ENCODE results near the gene RAB5A. TPM values are rescaled to one million over a fixed set of nuclear protein-coding genes. Genes with fewer than 3 reads are reported as not detected.

RAB5A gene
- total RNA-seq, 1 experiment from 2014 or later, result 49.7 TPM

DNA sequence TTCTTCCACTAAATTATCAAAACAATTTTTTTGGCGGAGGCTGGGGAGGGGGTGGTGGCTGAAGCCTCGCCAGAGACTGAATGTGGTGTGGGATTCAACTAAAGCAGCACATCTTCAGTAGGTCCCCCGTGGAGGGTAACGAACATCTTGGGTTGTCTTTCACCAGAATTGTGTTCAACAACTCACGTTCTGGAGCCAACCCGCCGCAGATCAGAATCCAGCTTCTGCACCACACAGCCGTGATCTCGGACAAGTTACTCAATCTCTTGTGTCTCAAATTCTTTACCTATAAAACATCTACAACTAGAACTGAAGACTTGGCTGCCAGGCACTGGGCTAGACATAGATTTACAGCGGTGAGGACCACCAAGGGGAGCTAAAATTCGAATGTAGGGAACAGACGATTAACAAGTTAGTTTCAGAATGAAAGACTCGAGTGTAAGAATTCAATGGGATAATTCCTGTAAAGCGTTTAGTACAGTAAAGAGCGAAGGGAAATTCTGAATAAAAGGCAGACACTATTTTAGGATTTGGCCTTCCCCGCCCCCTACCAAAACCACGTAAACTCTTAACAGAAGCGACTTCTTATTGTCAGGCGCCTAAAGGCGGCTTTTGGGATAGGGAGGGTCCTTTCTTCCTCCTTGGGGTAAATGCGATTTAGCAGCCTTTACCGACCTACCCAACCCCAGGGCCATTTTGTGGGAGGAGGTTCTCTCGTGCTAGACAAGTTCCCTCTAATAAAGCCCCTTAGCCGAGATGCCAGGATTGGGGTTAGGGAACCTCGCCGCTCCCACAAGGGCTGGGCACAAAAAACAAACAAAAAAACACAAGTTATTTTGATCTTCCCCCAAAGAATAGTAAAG lies 697 bp upstream of the RAB5A start:
- peaks cover 7% of the 10 kb centered on the region for H3K4me1 ChIP-seq (ENCODE audit: insufficient read depth, low read length, poor library complexity, severe bottlenecking)
- peak overlapping the region; percentile 93 for H3K27ac ChIP-seq (ENCODE audit: low read depth, low read length, poor library complexity, severe bottlenecking)
- no peaks in the 10 kb centered on the region for H3K27me3 ChIP-seq (replicated peaks; ENCODE audit: insufficient read depth, low read depth, low read length, poor library complexity)
- H3K4me3 ChIP-seq (ENCODE audit: low read depth, low read length, poor library complexity, severe bottlenecking), result peak overlapping the region; percentile 90
- H3K9me3 ChIP-seq (ENCODE audit: low read depth, low read length, poor library complexity, severe bottlenecking), result no peaks in the 10 kb centered on the region
- POLR2A ChIA-PET (ENCODE audit: low non-redundant PET), result no interaction called here
- BruUV-seq (replicated peaks), result TSS peak; percentile 96
- peak; percentile 3 for DNase-seq (ENCODE audit: low spot score)
- peaks cover 8% of the 10 kb centered on the region for H3K36me3 ChIP-seq (ENCODE audit: insufficient read depth, low read length, poor library complexity, severe bottlenecking)
- CTCF ChIA-PET, result no interaction called here
- TF ChIP-seq, protein P1, sequence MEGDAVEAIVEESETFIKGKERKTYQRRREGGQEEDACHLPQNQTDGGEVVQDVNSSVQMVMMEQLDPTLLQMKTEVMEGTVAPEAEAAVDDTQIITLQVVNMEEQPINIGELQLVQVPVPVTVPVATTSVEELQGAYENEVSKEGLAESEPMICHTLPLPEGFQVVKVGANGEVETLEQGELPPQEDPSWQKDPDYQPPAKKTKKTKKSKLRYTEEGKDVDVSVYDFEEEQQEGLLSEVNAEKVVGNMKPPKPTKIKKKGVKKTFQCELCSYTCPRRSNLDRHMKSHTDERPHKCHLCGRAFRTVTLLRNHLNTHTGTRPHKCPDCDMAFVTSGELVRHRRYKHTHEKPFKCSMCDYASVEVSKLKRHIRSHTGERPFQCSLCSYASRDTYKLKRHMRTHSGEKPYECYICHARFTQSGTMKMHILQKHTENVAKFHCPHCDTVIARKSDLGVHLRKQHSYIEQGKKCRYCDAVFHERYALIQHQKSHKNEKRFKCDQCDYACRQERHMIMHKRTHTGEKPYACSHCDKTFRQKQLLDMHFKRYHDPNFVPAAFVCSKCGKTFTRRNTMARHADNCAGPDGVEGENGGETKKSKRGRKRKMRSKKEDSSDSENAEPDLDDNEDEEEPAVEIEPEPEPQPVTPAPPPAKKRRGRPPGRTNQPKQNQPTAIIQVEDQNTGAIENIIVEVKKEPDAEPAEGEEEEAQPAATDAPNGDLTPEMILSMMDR (conservative IDR thresholded peaks at IDR 0.05; ENCODE audit: low read depth, low read length), result no peak
- no peak for TF ChIP-seq EZH2 (IDR thresholded peaks at IDR 0.05; ENCODE audit: borderline replicate concordance, low read depth, low read length, poor library complexity, severe bottlenecking)
- intact Hi-C loops (cut with micrococcal nuclease; ENCODE audit: unreplicated experiment), result loop anchor here (2.0 to 5.0 kb wide), 2 partner anchors 57 to 96 kb away; partner anchors contain the start of gene KAT2B

DNA sequence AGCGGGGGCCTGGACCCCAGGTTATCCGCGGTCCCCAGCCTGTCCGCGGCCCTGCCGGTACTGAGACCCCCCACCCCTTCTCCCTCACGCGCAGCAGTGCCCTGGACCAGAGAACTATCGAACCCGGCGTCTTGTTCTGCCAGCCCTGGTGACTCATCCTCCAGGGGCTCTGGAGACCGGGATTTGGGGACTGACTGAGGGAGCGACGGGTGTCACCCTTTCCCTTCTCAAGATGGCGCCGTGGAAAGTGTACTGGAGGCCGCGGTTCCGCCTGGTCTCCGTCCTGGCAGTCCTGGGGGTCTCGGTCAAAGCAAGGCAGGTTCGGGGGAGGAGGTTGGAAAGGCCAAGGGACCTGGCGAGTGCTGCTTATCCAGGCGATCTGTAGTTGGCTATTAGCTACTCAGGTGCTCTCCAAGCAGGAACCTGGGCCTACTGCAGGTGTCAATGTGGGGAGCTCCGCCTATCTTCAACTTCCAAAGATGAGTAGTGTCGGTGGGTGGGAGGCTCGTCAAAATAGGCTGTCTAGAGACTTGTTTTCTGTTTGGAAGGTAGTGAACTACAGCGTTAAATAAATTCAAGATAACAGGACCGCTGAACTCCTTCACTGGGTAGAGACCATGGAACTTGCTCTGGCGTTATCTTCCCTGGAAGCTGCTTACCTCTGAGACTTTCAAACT lies 790 bp downstream of the RAB5A start:
- intact Hi-C loops (cut with micrococcal nuclease; ENCODE audit: unreplicated experiment), result loop anchor here (2.0 to 5.0 kb wide), 2 partner anchors 59 to 95 kb away; partner anchors contain the start of gene KAT2B
- peak overlapping the region; percentile 90 for H3K4me3 ChIP-seq (ENCODE audit: low read depth, low read length, poor library complexity, severe bottlenecking)
- peaks cover 7% of the 10 kb centered on the region for H3K4me1 ChIP-seq (ENCODE audit: insufficient read depth, low read length, poor library complexity, severe bottlenecking)
- H3K9me3 ChIP-seq (ENCODE audit: low read depth, low read length, poor library complexity, severe bottlenecking), result no peaks in the 10 kb centered on the region
- DNase-seq (ENCODE audit: low spot score), result peak; percentile 68
- no peak for TF ChIP-seq EZH2 (IDR thresholded peaks at IDR 0.05; ENCODE audit: borderline replicate concordance, low read depth, low read length, poor library complexity, severe bottlenecking)
- TF ChIP-seq, protein P1 (conservative IDR thresholded peaks at IDR 0.05; ENCODE audit: low read depth, low read length), result no peak
- H3K27ac ChIP-seq (ENCODE audit: low read depth, low read length, poor library complexity, severe bottlenecking), result peak overlapping the region; percentile 93
- ChIA-PET CTCF (no interaction called here), POLR2A (ENCODE audit: low non-redundant PET) (interaction anchor here (0.5 kb wide), 1 partner anchor 239 kb away, joined by 11 read pairs; no protein-coding TSS in a partner anchor)
- TSS peak; percentile 51 for BruUV-seq (replicated peaks)
- peaks cover 21% of the 10 kb centered on the region for H3K36me3 ChIP-seq (ENCODE audit: insufficient read depth, low read length, poor library complexity, severe bottlenecking)
- no peaks in the 10 kb centered on the region for H3K27me3 ChIP-seq (replicated peaks; ENCODE audit: insufficient read depth, low read depth, low read length, poor library complexity)

DNA sequence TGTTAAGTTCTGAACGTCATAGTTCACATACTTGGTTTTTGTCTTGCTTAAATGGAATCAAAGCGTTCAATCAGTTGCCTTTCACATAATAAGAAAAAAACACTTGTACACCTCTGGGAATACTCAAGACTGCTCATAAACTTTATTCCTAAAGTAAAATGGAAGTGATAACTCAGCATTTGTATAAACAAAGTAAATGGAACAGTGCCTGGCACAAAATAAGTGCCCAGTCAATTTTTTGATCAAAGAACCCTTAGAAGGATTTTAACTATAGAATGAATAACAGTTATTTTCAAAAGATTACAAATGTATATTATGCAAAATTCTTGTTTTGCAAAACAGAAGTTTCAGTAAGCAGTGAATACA lies 1.3 kb downstream of the RAB5A start:
- TF ChIP-seq EZH2 (IDR thresholded peaks at IDR 0.05; ENCODE audit: borderline replicate concordance, low read depth, low read length, poor library complexity, severe bottlenecking), result no peak
- TF ChIP-seq, protein P1 (conservative IDR thresholded peaks at IDR 0.05; ENCODE audit: low read depth, low read length), result no peak
- ChIA-PET POLR2A (ENCODE audit: low non-redundant PET) (no interaction called here), CTCF (no interaction called here)
- Histone ChIP-seq H3K27me3 (replicated peaks; ENCODE audit: insufficient read depth, low read depth, low read length, poor library complexity) (no peaks in the 10 kb centered on the region), H3K27ac (ENCODE audit: low read depth, low read length, poor library complexity, severe bottlenecking) (peak overlapping the region; percentile 93), H3K9me3 (ENCODE audit: low read depth, low read length, poor library complexity, severe bottlenecking) (no peaks in the 10 kb centered on the region), H3K4me3 (ENCODE audit: low read depth, low read length, poor library complexity, severe bottlenecking) (peak overlapping the region; percentile 90), H3K4me1 (ENCODE audit: insufficient read depth, low read length, poor library complexity, severe bottlenecking) (peaks cover 7% of the 10 kb centered on the region), H3K36me3 (ENCODE audit: insufficient read depth, low read length, poor library complexity, severe bottlenecking) (peaks cover 21% of the 10 kb centered on the region)
- no TSS peak for BruUV-seq (replicated peaks)
- no peak for DNase-seq (ENCODE audit: low spot score)
- intact Hi-C loops (cut with micrococcal nuclease; ENCODE audit: unreplicated experiment), result loop anchor here (5.0 kb wide), 1 partner anchor 94 kb away; the partner anchor contains the start of gene KAT2B
